Smooth muscle cell (in vitro differentiated cells): ENCODE data around the gene MYO5A. TPM values are rescaled to one million over a fixed set of nuclear protein-coding genes. Genes with fewer than 3 reads are reported as not detected.

Experiments
- DNase-seq: peaks from one replicate; lab custom pipeline; 2025; ENCODE audit not compliant: unreplicated experiment; lab: John Stamatoyannopoulos, UW
- H2AFZ ChIP-seq: fragments of 200-600 bp; sonication (generic); 2 replicates; pipeline ENCODE4 v1.6.0; 2016; ENCODE audit warnings: antibody characterized with exemption, low read depth, mild to moderate bottlenecking
- H3F3A ChIP-seq: fragments of 200-600 bp; sonication (generic); 2 replicates; pipeline ENCODE4 v1.6.0; 2017; ENCODE audit warnings: antibody characterized with exemption, low read depth
- H3K27ac ChIP-seq: fragments of 200-600 bp; sonication (generic); 2 replicates; pipeline ENCODE4 v1.5.1; 2016; ENCODE audit warnings: low read depth, mild to moderate bottlenecking
- H3K27me3 ChIP-seq: fragments of 200-600 bp; sonication (generic); 2 replicates; pipeline ENCODE4 v1.6.1; 2016; ENCODE audit warnings: low read depth, mild to moderate bottlenecking
- H3K36me3 ChIP-seq: fragments of 200-600 bp; sonication (generic); 2 replicates; pipeline ENCODE4 v1.5.1; 2016; ENCODE audit warnings: low read depth
- H3K4me1 ChIP-seq: fragments of 200-600 bp; sonication (generic); 2 replicates; pipeline ENCODE4 v1.5.1; 2016; ENCODE audit warnings: low read depth
- H3K4me2 ChIP-seq: fragments of 200-600 bp; sonication (generic); 2 replicates; pipeline ENCODE4 v1.6.0; 2016; ENCODE audit warnings: mild to moderate bottlenecking
- H3K4me3 ChIP-seq: fragments of 200-600 bp; sonication (generic); 2 replicates; pipeline ENCODE4 v1.5.1; 2016; ENCODE audit warnings: mild to moderate bottlenecking
- H3K79me2 ChIP-seq: fragments of 200-600 bp; sonication (generic); 2 replicates; pipeline ENCODE4 v1.6.0; 2016; ENCODE audit warnings: low read depth, mild to moderate bottlenecking
- H3K9ac ChIP-seq: fragments of 200-600 bp; sonication (generic); 2 replicates; pipeline ENCODE4 v1.6.0; 2016; ENCODE audit warnings: low read depth
- H3K9me3 ChIP-seq: fragments of 200-600 bp; sonication (generic); replicated peaks from 2 replicates; pipeline ENCODE4 v1.5.1; 2016; ENCODE audit warnings: low read depth
- H4K20me1 ChIP-seq: fragments of 200-600 bp; sonication (generic); 2 replicates; pipeline ENCODE4 v1.6.0; 2016; ENCODE audit warnings: low read depth
- WGBS: methylation state at CpG from one replicate; pipeline ENCODE4 v1.1.7; 2016; ENCODE audit warnings: low lambda C conversion rate; 5-methylcytosine and 5-hydroxymethylcytosine counted together
- polyA plus RNA-seq: library from polyadenylated mRNA; unstranded; fragments of >200 nt; fragmentation: Nextera tagmentation; extraction: Ambion mirVana; gene quantifications from 2 replicates; pipeline ENCODE4 v1.2.1, GENCODE V29; 2016
- total RNA-seq: library from RNA; depleted of rRNA; stranded (reverse); fragments of >200 nt; gene quantifications from 2 replicates; pipeline ENCODE4 v1.2.3, GENCODE V29; 2014
- TF ChIP-seq, protein P1 (sequence below): fragments of 200-600 bp; sonication (generic); IDR thresholded peaks from 2 replicates; pipeline ENCODE4 v1.5.1; 2017; ENCODE audit warnings: borderline replicate concordance, mild to moderate bottlenecking, antibody characterized with exemption; ENCODE audit not compliant: insufficient read depth, poor library complexity, severe bottlenecking

MYO5A gene
- total and polyA plus RNA-seq, 2 experiments from 2014 or later, result 29.4 to 68.8 TPM

DNA sequence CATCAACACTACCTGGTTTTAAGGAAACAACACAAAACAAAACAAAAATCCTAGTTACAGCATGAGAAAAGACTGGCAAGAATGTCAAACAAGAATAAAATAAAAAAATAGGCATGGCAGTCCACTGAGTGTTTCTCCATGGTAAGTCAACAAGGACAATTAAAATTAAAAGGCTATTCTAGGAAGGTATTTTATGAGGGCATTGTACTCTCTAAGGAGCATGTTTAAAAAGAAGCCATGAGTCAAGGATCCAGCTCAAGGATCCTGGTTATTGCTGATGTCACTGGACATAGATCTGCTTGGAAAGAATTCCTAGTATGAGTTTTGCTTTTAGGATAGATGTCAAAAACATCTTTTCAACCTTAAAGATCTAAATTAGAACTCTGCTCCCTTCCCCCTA, 106.7 kb downstream of the MYO5A start:
- Histone ChIP-seq H3F3A (peaks cover 21% of the 10 kb centered on the region), H4K20me1 (peaks cover 3% of the 10 kb centered on the region), H3K27ac (no peak overlapping the region), H3K9me3 (no peaks in the 10 kb centered on the region), H3K36me3 (no peaks in the 10 kb centered on the region), H3K27me3 (no peaks in the 10 kb centered on the region), H2AFZ (no peak overlapping the region), H3K9ac (no peak overlapping the region), H3K4me1 (peaks cover 1% of the 10 kb centered on the region), H3K79me2 (peaks cover 9% of the 10 kb centered on the region), H3K4me3 (no peak overlapping the region), H3K4me2 (no peak overlapping the region)
- TF ChIP-seq, protein P1, sequence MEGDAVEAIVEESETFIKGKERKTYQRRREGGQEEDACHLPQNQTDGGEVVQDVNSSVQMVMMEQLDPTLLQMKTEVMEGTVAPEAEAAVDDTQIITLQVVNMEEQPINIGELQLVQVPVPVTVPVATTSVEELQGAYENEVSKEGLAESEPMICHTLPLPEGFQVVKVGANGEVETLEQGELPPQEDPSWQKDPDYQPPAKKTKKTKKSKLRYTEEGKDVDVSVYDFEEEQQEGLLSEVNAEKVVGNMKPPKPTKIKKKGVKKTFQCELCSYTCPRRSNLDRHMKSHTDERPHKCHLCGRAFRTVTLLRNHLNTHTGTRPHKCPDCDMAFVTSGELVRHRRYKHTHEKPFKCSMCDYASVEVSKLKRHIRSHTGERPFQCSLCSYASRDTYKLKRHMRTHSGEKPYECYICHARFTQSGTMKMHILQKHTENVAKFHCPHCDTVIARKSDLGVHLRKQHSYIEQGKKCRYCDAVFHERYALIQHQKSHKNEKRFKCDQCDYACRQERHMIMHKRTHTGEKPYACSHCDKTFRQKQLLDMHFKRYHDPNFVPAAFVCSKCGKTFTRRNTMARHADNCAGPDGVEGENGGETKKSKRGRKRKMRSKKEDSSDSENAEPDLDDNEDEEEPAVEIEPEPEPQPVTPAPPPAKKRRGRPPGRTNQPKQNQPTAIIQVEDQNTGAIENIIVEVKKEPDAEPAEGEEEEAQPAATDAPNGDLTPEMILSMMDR, result no peak
- DNase-seq, result no peak

DNA sequence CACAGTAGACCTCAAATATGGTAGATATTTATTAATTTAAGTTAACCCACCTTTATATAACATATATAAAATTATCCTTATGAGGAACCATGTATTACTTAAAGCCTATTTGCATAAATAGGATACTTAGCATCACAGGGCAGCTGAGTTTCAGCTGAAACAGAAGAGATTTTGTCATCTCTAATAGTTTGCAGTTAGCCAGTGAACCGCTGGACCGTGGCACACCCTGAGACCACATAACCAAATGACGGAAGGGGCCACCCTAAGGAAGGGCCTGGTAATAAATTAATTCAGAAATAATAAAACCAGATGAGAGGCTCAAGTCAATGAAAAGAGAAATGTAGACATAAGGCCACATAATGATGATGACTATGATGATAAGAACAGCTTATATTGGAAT, 107.7 kb downstream of the MYO5A start:
- Histone ChIP-seq H3F3A (peaks cover 21% of the 10 kb centered on the region), H3K4me2 (no peak overlapping the region), H3K4me1 (peaks cover 4% of the 10 kb centered on the region), H3K9me3 (no peaks in the 10 kb centered on the region), H4K20me1 (no peaks in the 10 kb centered on the region), H3K36me3 (no peaks in the 10 kb centered on the region), H3K27me3 (no peaks in the 10 kb centered on the region), H3K27ac (no peak overlapping the region), H3K9ac (no peak overlapping the region), H2AFZ (no peak overlapping the region), H3K79me2 (peaks cover 9% of the 10 kb centered on the region), H3K4me3 (no peak overlapping the region)
- 97% methylated on average over 3 of the region's 3 CpGs for WGBS
- no peak for DNase-seq
- TF ChIP-seq, protein P1, result no peak

GRCh38 chr15:52419494-52419893, 109.2 kb downstream of the MYO5A start:
- Histone ChIP-seq H3K9me3 (no peaks in the 10 kb centered on the region), H3K36me3 (no peaks in the 10 kb centered on the region), H3K4me2 (no peak overlapping the region), H3K27me3 (no peaks in the 10 kb centered on the region), H3F3A (peaks cover 16% of the 10 kb centered on the region), H4K20me1 (no peaks in the 10 kb centered on the region), H3K4me3 (no peak overlapping the region), H3K79me2 (peaks cover 6% of the 10 kb centered on the region), H3K27ac (no peak overlapping the region), H3K9ac (no peak overlapping the region), H3K4me1 (peaks cover 4% of the 10 kb centered on the region), H2AFZ (no peak overlapping the region)
- TF ChIP-seq, protein P1, result no peak
- WGBS, result 78% methylated on average over 1 of the region's 1 CpG
- no peak for DNase-seq

DNA sequence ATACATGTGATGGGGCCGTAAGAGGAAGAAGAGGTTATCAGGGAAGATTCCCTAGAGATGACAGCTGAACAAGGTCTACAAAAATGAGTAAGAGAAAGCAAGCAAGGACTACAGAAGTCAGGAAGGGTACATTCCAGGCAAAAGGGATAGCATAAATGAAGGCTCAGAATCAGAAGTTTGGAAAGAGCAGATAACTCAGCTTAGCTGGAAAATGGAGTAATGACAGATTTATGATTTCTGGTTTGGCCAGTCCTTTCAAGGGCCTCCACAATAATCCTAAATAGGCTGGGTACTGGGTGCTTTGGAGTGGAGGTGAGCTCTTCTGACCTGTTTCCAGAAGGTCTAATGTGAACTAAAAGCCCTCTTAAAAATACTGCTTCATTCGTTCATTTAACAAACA, 110.7 kb downstream of the MYO5A start:
- TF ChIP-seq, protein P1, result no peak
- 50% methylated on average over 2 of the region's 2 CpGs for WGBS
- Histone ChIP-seq H2AFZ (no peak overlapping the region), H3K27me3 (no peaks in the 10 kb centered on the region), H3F3A (peaks cover 16% of the 10 kb centered on the region), H3K4me2 (peak overlapping the region; percentile 8), H3K4me1 (peaks cover 4% of the 10 kb centered on the region), H3K36me3 (no peaks in the 10 kb centered on the region), H3K9ac (no peak overlapping the region), H3K79me2 (peaks cover 6% of the 10 kb centered on the region), H3K9me3 (no peaks in the 10 kb centered on the region), H3K27ac (peak overlapping the region; percentile 53), H4K20me1 (no peaks in the 10 kb centered on the region), H3K4me3 (no peak overlapping the region)
- no peak for DNase-seq
